Suprapubic skin (tissue), 4 donors: ENCODE results near the gene IL17C.

Experiments used
- CTCF ChIP-seq, 2 donors: fragments of 200-600 bp in 1 of 2; fragments of 450-650 bp in 1 of 2; sonication (generic) in 1 of 2; IDR thresholded peaks; one replicate each; pipeline ENCODE4 v1.5.1; 2016 to 2019; ENCODE audit warnings: antibody characterized with exemption in 2 of 2, mild to moderate bottlenecking in 1 of 2, moderate library complexity in 1 of 2
- POLR2A ChIP-seq, 2 donors: fragments of 450-650 bp; IDR thresholded peaks; one replicate each; pipeline ENCODE4 v1.6.1; 2017; ENCODE audit warnings: antibody characterized with exemption in 2 of 2, mild to moderate bottlenecking in 2 of 2, moderate library complexity in 2 of 2
- POLR2AphosphoS5 ChIP-seq, 3 donors: sonication (generic); formaldehyde crosslinking; IDR thresholded peaks; one replicate each; pipeline ENCODE4 v1.6.1; 2017; ENCODE audit warnings: antibody characterized with exemption in 3 of 3

- TF ChIP-seq POLR2A (IDR thresholded peaks at IDR 0.05) (no peak), CTCF (IDR thresholded peaks at IDR 0.05) (no peak), POLR2AphosphoS5 (IDR thresholded peaks at IDR 0.05) (no peak)
Measured at GRCh38 chr16:88656291-88656980, 18.1 kb downstream of the IL17C start.
